ENCODE data around the gene SYNC. TPM values are rescaled to one million over a fixed set of nuclear protein-coding genes. Genes with fewer than 3 reads are reported as not detected.
"Not testable (repeated sequence)": the region's sequence is repeated elsewhere in the genome, so short reads cannot be mapped to it uniquely, and the experiment has no call there.

SYNC gene
- total RNA-seq, 1 donor from 2014 or later, result 0.45 TPM

- ATAC-seq (peak; percentile 42), DNase-seq (ENCODE audit: low spot score) (no peak)
Measured at GRCh38 chr1:32695098-32695904, 7.3 kb downstream of the SYNC start.

- no peak for DNase-seq (ENCODE audit: low spot score)
- no peak for ATAC-seq
Measured at GRCh38 chr1:32693455-32694174, 9.0 kb downstream of the SYNC start.

GRCh38 chr1:32686387-32686786, 16.2 kb downstream of the SYNC start:
- ATAC-seq (no peak), DNase-seq (ENCODE audit: low spot score) (no peak)

GRCh38 chr1:32685498-32685897, 17.1 kb downstream of the SYNC start:
- no peak for DNase-seq (ENCODE audit: low spot score)
- no peak for ATAC-seq

- no peak for ATAC-seq
- DNase-seq (ENCODE audit: low spot score), result peak; percentile 19
Measured at GRCh38 chr1:32684167-32684811, 18.3 kb downstream of the SYNC start.

- ATAC-seq, result no peak
Measured at GRCh38 chr1:32683397-32683796, 19.2 kb downstream of the SYNC start.

GRCh38 chr1:32681999-32682398, 20.6 kb downstream of the SYNC start:
- DNase-seq (ENCODE audit: low spot score) (no peak), ATAC-seq (no peak)

More at GRCh38 chr1:32683397-32683796, 19.2 kb downstream of the SYNC start:
- DNase-seq (ENCODE audit: low spot score), result no peak

GRCh38 chr1:32681509-32681908, 21.1 kb downstream of the SYNC start:
- ATAC-seq (peak; percentile 91), DNase-seq (ENCODE audit: low spot score) (peak; percentile 45)

DNA sequence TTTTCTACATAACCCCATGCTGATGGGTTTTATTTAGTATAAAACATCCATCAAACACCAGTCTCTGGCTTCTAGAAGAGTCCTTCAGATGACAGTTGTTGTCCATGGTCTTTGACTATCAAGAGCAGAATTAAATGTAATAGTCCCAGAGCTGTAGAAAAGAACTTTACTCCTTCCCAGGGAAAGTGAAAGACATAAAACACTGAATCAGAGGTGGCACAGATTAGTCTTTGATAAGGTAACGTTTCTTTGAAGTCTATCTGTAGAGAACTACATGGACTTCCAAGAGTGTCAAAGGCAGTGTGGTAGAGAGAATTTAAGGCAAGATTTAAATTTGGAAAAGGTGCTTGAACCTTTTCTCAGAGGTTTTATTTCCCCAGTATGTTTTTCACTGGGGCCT, 21.9 kb downstream of the SYNC start:
- ATAC-seq (no peak), DNase-seq (ENCODE audit: low spot score) (no peak)

DNA sequence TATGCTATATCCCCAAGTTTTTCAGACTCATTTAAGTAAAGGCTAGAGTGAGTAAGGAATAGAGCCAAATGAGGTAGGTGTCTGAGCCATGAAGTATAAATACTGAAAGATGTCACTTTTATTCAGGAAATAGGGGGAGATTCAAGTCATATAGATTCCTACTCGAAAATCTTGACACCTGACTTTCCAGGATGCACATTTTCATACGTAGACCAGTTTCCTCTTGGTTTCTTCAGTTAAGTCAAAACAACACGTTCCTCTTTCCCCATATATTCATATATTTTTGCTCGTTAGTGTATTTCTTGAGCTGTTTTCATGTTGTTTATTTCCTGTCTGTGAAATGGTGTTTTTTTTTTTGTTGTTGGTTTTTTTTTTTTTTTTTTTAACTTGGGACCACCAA, 22.6 kb downstream of the SYNC start:
- not testable (repeated sequence) for ATAC-seq; DNase-seq (ENCODE audit: low spot score)

- DNase-seq (ENCODE audit: low spot score) (peak; percentile 23), ATAC-seq (no peak)
Measured at GRCh38 chr1:32676945-32677344, 25.6 kb downstream of the SYNC start.

DNA sequence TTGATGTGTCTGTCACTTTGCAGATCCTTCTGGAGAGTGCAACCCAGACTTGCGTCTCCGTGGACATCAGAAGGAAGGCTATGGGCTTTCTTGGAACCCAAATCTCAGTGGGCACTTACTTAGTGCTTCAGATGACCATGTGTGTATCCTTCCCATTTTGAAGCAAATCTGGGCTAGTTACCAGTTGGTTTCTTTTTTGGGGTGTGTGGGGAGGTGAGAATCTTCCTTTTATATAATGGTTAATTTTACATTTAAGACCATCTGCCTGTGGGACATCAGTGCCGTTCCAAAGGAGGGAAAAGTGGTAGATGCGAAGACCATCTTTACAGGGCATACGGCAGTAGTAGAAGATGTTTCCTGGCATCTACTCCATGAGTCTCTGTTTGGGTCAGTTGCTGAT, 33.9 kb downstream of the SYNC start:
- not testable (repeated sequence) for ATAC-seq; DNase-seq (ENCODE audit: low spot score)

DNA sequence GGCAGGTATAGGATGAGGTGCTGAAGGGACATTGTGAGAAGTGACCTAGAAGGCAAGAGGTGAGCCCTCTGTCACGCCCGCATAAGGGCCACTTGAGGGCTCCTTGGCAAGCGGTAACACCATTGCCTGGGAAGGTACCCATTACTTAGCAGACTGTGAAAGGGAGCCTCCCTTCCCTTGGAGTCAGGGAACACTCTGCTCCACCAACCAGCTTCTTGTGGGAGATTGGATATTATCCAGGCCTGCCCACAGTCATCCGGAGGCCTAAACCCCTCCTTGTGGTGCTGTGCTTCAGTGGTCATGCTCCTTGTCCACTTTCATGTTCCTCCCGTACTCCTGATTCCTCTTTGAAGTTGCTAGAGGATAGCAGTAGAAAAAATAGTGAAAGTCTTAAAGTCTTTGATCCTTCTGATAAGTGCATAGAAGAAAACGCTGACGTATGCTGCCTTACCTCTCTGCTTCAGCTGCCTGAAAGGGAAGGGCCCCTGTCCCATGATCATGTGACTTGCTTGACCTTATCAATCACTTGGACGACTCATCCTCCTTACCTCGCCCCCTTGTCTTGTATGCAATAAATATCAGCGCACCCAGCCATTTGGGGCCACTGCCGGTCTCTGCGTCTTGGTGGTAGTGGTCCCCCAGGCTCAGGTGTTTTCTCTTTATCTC, 35.5 kb downstream of the SYNC start:
- no peak for ATAC-seq
- DNase-seq (ENCODE audit: low spot score), result no peak

- ATAC-seq (no peak), DNase-seq (ENCODE audit: low spot score) (no peak)
Measured at GRCh38 chr1:32665915-32666314, 36.7 kb downstream of the SYNC start.

DNA sequence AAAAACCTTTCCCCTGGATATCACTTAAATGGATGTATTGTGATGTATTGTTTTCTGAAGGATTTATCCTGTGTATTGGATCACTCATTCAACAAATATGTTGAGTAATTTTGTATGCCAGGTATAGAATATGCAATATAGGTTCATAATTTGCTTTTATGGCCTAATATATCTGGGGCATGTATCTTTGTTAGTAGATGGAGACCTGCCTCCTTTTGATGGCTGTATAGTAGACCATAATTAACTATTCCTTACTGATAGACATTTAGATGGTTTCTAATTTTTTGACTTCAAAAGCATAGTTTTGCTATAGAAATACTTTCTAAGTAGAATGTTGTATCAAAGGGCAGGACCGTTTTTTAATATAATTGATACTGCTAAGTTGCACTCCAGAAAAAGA, 43.0 kb downstream of the SYNC start:
- DNase-seq (ENCODE audit: low spot score) (no peak), ATAC-seq (no peak)

- ATAC-seq (no peak), DNase-seq (ENCODE audit: low spot score) (peak; percentile 34)
Measured at GRCh38 chr1:32652244-32652962, 50.2 kb downstream of the SYNC start.

DNA sequence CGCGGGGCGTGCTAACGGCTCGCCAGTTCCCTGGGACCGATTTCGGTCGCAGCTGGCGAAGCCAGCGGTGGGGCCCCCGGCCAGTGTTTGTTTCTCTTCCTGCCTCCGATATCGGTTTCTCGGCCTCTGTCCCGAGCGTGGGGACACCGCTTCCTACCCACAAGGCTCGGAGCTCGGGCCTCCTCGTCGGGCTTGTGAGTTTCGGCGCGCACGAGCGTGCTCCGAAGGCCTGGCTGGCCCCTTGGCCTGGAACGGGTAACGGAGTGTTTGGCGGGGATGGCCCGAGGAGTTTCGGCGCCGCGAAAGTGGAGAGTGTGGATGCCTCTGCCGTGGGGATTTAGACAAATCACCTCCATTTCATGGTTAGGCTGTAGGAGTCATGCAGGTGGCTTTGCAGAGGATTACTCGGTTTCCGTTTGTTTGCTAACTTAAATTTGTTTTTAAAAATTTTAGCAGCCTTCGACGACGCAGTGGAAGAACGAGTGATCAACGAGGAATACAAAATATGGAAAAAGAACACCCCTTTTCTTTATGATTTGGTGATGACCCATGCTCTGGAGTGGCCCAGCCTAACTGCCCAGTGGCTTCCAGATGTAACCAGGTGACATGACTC, 51.0 kb downstream of the SYNC start:
- peak; percentile 17 for ATAC-seq
- DNase-seq (ENCODE audit: low spot score), result no peak

- ATAC-seq (peak; percentile 92), DNase-seq (ENCODE audit: low spot score) (peak; percentile 99)
Measured at GRCh38 chr1:32650752-32651460, 51.7 kb downstream of the SYNC start, which contains the start of gene RBBP4. TSS of gene RBBP4 (plus strand) at chr1:32651208. CDS start at chr1:32651307, 99 bp downstream.

DNA sequence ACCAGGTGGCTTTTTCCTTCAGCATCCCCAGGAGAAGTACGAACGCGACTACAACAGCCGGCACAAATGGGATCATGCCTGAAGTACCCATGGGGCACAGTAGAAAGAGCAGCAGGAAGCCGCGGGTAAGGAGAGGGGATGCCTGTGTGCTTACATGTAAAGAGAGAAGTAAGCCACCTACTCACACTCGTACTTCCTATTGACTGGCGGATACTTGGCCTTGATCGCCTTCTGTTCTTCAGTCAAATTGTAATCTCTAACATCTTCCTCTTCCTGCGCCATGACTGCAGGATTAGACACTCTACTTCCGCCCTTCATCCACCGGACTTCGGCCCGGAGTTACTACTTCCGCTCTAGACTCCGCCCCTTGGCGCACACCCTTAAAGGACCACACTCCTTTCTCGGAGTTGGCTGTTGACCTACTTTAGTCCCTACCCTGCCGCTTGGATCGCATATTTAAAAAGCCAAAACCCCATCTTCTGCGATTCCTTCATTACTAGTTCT, 52.3 kb downstream of the SYNC start, which contains the start of gene ZBTB8OS:
Gene ZBTB8OS, minus strand, starts transcription at position 303 of the 504 bp plus-strand sequence. Its CDS starts 21 bp downstream, at position 282.
- peak; percentile 92 for DNase-seq (ENCODE audit: low spot score)

More for the DNA sequence above, 52.3 kb downstream of the SYNC start, which contains the start of gene ZBTB8OS:
- ATAC-seq, result peak; percentile 84

Data from left lobe of liver (tissue), 2 donors.